Heart left ventricle (tissue), 13 donors: ENCODE results near the gene ACOD1.

Experiments used
- CTCF ChIP-seq, 12 donors: fragments of 200-600 bp; sonication (generic) in 4 of 12; IDR thresholded peaks; one replicate each; pipeline versions ENCODE4 v1.5.0 to v1.8.0; 2018 to 2022; ENCODE audit warnings: antibody characterized with exemption in 12 of 12, mild to moderate bottlenecking in 5 of 12
- POLR2A ChIP-seq, 2 donors: fragments of 450-650 bp; IDR thresholded peaks; one replicate each; pipeline ENCODE4 v1.6.1; 2017; ENCODE audit warnings: antibody characterized with exemption in 2 of 2, mild to moderate bottlenecking in 2 of 2, moderate library complexity in 2 of 2
- donor health status: ischemic (EF 13 %, LVEDD 7.1; RV severe dilation, severe dysfunction).
- donor health status: DM: no; HTN: yes; CAD: no.
- donor health status: DM: no; HTN: no; CAD: no.
- donor health status: ischemic (EF 25% LVEDD 6.9; RV normal size, moderate dysfunction).
- donor health status: ischemic (EF 25% LVEDD 5.7; RV mildly dilated, moderate dysfunction).
- donor health status: ischemic (EF 35%, LVEDD 5.7; RV mildly dilated, moderate dysfunction).
- donor health status: nonischemic (EF 11% LVEDD 7.7; RV severe dilation, severe dysfunction).
- donor health status: DM: yes; HTN: yes; CAD: no.
- donor health status: PGD.
- donor health status: ischemic (EF 29% LVEDD 5.4; RV normal size, mild dysfunction).
- donor health status: nonischemic (EF 23%, LVEDD 6.1; RV moderate dilation, normal function).

GRCh38 chr13:76904507-76904906, 43.8 kb upstream of the ACOD1 start:
- TF ChIP-seq CTCF (IDR thresholded peaks at IDR 0.05): no peak
- TF ChIP-seq POLR2A (IDR thresholded peaks at IDR 0.05): no peak
